ENCODE results near the gene KIAA0825.

KIAA0825 gene

DNA sequence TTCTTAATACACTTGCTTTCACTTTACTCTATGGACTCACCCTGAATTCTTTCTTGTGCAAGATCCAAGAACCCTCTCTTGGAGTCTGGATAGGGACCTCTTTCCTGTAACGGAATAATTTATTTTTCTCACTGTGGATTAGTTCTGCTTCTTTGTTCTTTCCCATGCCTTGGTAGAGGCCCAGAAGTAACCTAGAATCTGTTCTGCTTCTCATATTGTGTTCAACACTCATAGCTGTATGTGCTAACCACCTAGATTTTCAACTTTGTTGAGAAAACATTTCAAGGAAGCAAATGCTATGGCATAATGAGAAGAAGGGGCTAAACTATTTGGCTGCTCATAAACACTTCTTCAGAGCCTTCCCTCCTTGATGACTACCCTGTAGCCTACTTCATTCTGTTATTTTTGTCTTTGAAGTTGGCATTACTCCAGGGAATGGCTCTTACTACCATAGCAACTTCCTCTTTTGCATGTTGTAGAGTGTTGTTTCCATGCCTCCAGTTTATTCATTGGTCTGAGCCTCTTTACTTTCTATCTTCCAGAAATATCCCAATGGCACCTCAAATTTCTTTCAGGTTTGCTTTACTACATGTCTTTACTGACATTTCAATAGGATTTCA lies 74.3 kb downstream of the KIAA0825 start:
- Mint-ChIP-seq H3K27ac (no peak overlapping the region), H3K4me3 (no peak overlapping the region), H3K36me3 (peaks cover 30% of the 10 kb centered on the region), H3K9me3 (peaks cover 2% of the 10 kb centered on the region), H3K27me3 (no peaks in the 10 kb centered on the region), H3K4me1 (peaks cover 11% of the 10 kb centered on the region)
- no peak for ATAC-seq

DNA sequence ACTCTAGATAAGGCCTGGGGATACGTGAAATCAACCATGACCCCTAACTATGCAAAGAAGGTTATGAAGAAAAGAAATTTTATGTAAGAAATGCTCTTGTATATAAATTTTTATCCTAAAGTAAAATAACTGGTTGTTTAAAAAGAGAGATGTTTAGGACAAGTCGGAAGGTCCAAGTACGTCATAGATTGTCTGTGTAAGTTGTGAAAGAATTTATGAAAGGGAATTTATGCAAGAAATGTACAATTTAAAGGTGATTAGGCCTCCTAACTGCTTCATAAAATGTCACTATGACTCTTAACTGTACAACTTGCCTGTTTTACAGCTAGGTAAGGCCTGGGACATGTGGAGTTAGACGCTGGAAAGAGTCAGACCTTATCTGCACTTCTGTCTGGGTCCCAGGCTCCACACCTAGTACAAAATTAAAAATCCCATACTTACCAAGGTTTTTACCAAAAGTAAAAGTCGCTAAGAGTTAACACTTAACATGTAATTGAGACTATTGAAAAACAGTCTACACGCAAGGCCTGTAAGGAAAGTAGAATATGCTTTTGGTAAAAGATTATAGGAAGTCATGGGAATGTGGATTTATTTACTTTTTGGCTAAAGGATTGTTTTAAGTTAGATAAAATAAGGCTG lies 77.4 kb downstream of the KIAA0825 start:
- no peak for ATAC-seq
- Mint-ChIP-seq H3K9me3 (peaks cover 2% of the 10 kb centered on the region), H3K4me3 (no peak overlapping the region), H3K27me3 (no peaks in the 10 kb centered on the region), H3K4me1 (peaks cover 11% of the 10 kb centered on the region), H3K27ac (no peak overlapping the region), H3K36me3 (peaks cover 15% of the 10 kb centered on the region)

DNA sequence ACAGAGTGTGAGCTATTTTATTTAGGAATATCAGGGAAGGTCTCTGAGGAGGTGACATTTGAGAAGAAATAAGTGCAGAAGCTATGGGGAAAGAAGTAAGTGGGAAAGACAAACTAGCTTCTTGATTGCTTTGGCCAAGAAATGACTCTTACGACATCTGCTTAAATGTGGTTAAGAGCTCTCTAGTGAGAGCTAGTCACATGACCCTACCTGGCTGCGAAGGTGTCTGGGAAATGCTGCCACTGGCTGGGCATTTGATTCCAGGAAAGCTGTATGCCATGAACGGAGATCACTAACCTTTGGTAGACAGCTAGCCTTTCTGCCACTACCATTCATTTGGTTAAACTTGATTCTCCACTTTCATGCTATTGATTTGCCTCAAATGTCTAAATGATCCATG lies 80.1 kb downstream of the KIAA0825 start:
- no peaks in the 10 kb centered on the region for H3K4me1 Mint-ChIP-seq
- peaks cover 15% of the 10 kb centered on the region for H3K36me3 Mint-ChIP-seq
- no peak for ATAC-seq
- no peak overlapping the region for H3K4me3 Mint-ChIP-seq
- H3K27me3 Mint-ChIP-seq = no peaks in the 10 kb centered on the region
- H3K9me3 Mint-ChIP-seq = peaks cover 2% of the 10 kb centered on the region
- H3K27ac Mint-ChIP-seq = no peak overlapping the region

DNA sequence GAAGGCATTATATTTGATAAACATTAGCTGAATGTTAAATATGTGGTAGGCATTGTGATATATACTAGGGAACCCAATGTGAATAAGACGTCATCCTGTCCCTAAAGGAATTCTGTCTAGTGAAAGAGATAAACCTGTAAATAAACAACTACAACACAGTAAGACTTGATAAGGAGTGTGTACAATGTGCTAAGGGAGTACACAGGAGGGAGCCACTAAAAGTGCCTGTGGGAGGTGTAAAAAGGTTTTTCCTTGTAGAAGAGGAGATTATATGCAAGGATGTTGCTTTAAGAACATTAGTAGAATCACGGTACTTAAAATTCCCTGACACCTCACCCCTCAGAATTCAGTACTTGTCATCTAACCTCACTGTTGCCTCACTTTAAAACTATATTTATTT lies 91.7 kb downstream of the KIAA0825 start:
- H3K4me3 Mint-ChIP-seq = no peak overlapping the region
- no peak overlapping the region for H3K27ac Mint-ChIP-seq
- no peaks in the 10 kb centered on the region for H3K27me3 Mint-ChIP-seq
- ATAC-seq = no peak
- H3K4me1 Mint-ChIP-seq = no peaks in the 10 kb centered on the region
- H3K36me3 Mint-ChIP-seq = no peaks in the 10 kb centered on the region
- H3K9me3 Mint-ChIP-seq = no peaks in the 10 kb centered on the region

DNA sequence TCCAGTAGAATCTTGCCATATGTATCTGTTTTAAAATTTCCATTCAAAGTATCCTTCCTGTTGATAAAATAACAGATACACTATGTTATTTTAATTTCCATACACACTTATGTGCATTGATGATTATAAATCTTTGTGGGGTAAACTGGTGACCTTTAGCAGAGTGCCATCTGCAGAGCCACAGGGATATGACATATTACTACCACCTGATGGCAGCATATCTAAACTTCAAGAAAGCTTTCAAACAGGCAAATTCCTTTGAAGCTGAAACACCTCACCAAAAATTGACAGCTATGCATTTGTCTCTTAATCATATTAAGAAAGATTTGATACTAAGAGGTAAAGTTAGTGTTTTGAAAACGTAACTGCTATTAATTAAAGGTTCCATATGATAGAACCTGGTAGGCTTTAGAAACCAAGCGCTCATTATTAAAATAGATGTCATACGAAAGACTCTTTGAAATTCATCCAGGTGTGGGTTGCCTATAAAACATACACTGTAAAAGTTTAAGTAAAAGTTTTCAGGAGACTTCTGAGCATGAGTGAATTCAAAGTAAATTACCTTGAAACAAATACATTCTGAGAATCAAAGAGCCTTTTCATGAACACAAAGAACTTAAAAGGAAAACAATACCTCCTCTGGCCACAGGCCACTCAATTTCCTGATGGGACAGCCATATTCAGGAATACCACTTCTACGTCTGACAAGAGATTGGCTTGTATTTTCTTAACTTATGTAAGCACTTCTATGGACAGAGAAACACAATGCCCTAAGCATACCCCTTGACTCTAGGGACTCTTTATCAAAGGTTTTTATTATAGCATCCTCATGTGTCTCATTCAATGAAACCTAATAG lies 93.3 kb downstream of the KIAA0825 start:
- Mint-ChIP-seq H3K27ac (no peak overlapping the region), H3K4me1 (no peaks in the 10 kb centered on the region), H3K4me3 (no peak overlapping the region), H3K36me3 (no peaks in the 10 kb centered on the region), H3K27me3 (no peaks in the 10 kb centered on the region), H3K9me3 (no peaks in the 10 kb centered on the region)
- ATAC-seq = no peak

DNA sequence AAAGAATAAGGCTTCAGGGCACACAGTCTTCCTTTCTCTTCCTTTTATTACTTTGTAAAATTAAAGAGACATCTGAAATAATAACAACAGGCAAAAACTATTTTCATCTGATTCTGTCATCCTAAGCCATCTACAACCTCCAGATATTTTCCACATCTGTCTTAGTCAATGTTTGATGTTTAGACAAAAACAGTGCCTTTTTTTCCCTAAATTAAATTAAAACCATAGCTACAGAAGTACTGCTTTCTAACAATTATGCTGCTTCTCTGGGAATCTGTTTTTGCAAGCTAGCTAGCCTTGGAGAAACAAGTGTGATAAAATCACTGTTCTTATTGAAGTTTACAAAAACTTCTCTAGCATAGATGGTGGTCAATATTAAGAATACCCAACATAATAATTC lies 95.4 kb downstream of the KIAA0825 start:
- no peaks in the 10 kb centered on the region for H3K4me1 Mint-ChIP-seq
- H3K27ac Mint-ChIP-seq = no peak overlapping the region
- no peak for ATAC-seq
- no peak overlapping the region for H3K4me3 Mint-ChIP-seq
- no peaks in the 10 kb centered on the region for H3K27me3 Mint-ChIP-seq
- no peaks in the 10 kb centered on the region for H3K36me3 Mint-ChIP-seq
- H3K9me3 Mint-ChIP-seq = no peaks in the 10 kb centered on the region

DNA sequence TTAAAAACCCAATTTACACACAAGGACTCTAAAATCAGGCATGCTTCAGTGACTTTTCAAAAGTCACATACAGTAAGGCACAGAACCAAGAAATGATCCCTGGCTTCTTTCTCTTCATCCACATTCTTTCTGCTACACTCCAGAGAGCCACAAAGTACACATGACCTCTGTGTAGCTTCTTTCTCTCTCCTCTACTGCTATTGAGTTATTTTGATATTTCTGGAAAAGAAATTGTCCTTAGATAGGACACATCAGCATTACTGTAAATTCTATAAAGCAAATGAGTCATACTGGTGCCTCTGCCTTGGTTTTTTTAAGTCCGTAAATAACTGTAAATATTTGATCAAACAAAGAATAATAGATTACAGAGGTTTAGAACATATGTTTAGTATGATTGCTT lies 96.3 kb downstream of the KIAA0825 start:
- H3K36me3 Mint-ChIP-seq = no peaks in the 10 kb centered on the region
- H3K9me3 Mint-ChIP-seq = no peaks in the 10 kb centered on the region
- no peaks in the 10 kb centered on the region for H3K27me3 Mint-ChIP-seq
- no peak for ATAC-seq
- no peak overlapping the region for H3K27ac Mint-ChIP-seq
- H3K4me3 Mint-ChIP-seq = no peak overlapping the region
- H3K4me1 Mint-ChIP-seq = no peaks in the 10 kb centered on the region

DNA sequence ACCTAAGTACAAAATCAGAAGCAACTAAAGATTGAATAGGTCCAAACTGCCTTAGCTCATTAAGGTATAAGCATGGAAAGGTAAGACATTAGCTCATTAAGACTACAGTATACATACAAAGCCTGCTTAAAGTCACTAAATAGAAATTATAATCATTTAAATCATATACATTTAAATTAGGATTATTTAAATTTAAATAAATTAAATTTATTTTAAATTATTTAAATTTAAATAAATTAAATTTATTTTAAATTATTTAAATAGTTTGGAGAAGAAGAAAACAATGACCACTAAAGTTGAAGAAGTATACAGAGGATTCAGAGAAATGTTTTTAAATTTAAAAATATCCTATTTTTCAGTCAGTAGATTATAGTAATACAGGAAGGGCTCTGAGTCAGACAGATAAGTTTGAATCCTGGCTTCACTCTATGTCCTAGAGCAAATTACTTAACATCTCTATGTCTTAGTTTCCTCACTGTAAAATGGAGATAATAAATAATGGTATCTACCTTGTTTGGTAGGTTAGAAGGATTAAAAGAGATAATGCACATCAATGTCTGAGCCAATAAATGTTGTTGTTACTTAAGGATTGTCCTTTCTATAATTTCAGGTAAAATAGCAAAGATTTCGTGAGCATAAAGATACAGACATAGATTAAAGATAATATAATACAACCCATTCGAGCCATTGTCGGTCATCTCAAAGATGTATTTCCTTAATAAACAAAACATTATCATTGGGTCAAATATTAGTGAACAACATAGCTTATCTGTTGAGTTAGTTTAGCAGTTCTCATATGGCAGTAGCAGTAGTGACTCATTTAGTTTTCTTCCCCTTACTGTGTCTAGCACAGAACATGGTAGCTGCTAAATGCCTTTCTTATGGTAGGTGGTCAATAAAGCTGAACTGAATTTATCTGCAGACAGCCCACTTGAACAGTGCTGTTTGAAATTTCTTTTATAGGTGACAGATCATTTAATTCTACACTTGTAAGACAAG lies 100.6 kb downstream of the KIAA0825 start:
- Mint-ChIP-seq H3K4me1 (no peaks in the 10 kb centered on the region), H3K9me3 (no peaks in the 10 kb centered on the region), H3K4me3 (no peak overlapping the region), H3K36me3 (no peaks in the 10 kb centered on the region), H3K27ac (no peak overlapping the region), H3K27me3 (no peaks in the 10 kb centered on the region)
- ATAC-seq = no peak

DNA sequence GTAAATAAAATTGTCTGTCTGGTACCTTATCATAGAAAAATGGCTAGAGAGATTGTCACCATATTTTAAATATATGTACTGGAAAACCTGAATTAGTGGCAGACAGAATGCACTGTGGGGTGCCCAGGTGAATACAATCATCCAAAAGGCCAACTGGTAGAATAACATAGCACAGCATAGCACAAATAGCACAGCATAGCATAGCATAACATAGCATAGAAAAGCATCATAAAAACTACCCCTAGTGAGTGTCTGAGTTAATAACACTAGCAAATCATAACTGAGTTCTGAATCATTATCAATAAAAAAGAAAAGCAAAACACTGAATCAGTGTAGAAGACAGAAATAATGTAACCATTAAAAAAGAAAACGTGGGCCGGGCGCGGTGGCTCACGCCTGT lies 102.3 kb downstream of the KIAA0825 start:
- no peaks in the 10 kb centered on the region for H3K36me3 Mint-ChIP-seq
- H3K27ac Mint-ChIP-seq = no peak overlapping the region
- H3K27me3 Mint-ChIP-seq = no peaks in the 10 kb centered on the region
- no peaks in the 10 kb centered on the region for H3K9me3 Mint-ChIP-seq
- ATAC-seq = no peak
- H3K4me3 Mint-ChIP-seq = no peak overlapping the region
- no peaks in the 10 kb centered on the region for H3K4me1 Mint-ChIP-seq

DNA sequence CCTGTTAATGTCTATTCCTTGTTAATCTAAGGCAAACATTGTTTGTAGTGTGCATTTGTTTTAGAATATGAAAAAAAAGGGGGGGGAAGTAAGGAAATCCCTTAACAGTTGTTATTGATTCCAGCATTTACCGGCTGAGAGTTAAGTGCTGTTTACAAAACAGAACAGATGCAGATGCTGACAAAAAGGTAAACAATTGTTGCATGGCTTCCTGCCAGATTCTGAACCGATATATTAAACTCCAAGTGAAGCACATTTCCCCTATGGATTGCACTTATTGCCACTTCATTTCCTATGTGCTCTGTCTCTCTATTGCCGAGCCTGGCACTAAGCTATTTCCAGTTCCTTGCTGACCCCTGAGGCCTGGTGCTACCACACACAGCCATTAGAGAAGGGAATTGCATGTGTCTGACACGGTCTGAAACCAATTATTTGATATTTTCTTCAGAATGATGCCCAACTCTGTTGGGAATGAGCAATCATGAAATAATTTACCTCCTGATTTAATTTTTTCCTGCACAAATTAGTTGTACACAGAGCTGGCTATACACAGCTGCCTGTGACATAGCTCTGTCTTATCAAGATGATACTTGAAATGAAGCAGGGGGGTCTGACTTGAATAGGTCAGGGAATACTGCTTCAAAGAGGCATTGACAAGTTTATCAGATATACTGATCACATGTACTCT lies 109.8 kb downstream of the KIAA0825 start:
- Mint-ChIP-seq H3K9me3 (no peaks in the 10 kb centered on the region), H3K4me3 (no peak overlapping the region), H3K27ac (no peak overlapping the region), H3K36me3 (no peaks in the 10 kb centered on the region), H3K4me1 (no peaks in the 10 kb centered on the region), H3K27me3 (no peaks in the 10 kb centered on the region)
- no peak for ATAC-seq

DNA sequence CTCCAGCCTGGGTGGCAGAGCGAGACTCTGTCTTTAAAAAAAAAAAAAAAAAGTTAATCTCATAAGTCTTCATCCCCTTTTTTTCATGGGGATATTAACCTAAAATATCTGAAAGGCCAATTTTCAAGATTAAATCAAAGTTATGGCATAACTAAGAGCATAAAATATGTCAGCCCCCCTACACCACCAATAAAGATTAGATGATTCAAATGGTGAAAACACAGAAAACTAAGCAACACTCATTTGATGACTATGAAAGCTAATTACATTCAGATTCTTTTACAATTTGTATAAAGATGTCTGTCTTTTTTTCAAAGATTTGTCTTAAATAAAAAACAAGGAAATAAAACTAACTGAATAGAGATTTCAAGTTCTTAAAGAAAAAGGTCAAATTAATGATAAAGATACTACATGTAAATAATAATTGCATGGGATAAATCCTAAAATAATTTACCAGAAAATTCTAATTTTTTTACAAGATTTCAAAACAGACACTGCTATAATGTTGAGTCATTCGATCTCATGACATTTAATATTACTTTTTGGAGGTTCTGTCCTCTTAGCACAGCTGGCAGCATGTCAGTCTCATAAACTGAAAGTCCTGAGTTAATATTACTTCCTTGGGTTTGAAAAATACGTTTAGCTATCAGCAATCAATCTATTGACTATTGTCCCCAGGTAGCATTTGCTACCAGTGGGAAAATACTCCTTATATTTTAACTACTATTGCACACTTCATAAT lies 112.9 kb downstream of the KIAA0825 start:
- Mint-ChIP-seq H3K27ac (no peak overlapping the region), H3K9me3 (no peaks in the 10 kb centered on the region), H3K4me1 (no peaks in the 10 kb centered on the region), H3K4me3 (no peak overlapping the region), H3K36me3 (no peaks in the 10 kb centered on the region), H3K27me3 (no peaks in the 10 kb centered on the region)
- ATAC-seq = no peak

DNA sequence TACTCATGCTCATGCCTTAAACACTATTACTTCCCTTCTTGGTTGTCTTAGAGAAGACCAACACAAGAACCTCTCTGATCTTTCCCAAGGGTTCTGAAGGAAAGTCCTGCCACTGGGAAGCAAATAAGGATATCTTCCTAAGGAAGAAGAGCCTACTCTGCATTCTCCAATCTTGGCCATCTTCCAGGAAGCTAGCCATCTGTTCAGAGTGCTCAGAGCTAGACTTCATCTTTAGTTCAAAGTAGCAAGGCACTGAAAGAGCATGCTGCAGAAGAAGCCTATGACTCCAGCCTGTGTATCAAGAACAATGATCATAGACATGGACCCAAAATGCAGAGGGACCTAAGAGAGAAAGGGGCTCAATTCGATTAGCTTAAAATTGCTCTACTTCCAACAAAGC lies 114.7 kb downstream of the KIAA0825 start:
- ATAC-seq = no peak
- H3K9me3 Mint-ChIP-seq = no peaks in the 10 kb centered on the region
- no peak overlapping the region for H3K27ac Mint-ChIP-seq
- H3K36me3 Mint-ChIP-seq = no peaks in the 10 kb centered on the region
- H3K27me3 Mint-ChIP-seq = no peaks in the 10 kb centered on the region
- H3K4me3 Mint-ChIP-seq = no peak overlapping the region
- H3K4me1 Mint-ChIP-seq = no peaks in the 10 kb centered on the region

DNA sequence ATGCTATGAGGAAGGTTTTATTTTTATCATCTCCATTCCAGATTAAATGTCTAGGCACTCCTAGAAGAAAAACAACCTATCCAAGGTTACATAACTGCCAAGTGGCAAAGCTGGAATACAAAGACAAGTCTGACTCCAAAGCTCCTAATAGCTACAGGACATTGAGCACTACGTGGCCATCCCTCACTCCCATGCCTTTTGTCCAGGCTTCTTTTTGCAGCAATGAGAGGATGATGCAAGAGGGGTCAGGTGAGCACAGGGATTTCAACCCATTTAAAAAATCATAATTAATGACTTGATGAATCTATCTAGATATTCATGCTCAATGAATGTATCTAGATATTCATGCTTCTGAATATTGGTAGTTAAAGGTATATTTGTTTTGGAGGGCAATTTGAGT lies 117.0 kb downstream of the KIAA0825 start:
- H3K27ac Mint-ChIP-seq = no peak overlapping the region
- no peaks in the 10 kb centered on the region for H3K36me3 Mint-ChIP-seq
- no peaks in the 10 kb centered on the region for H3K4me1 Mint-ChIP-seq
- no peaks in the 10 kb centered on the region for H3K9me3 Mint-ChIP-seq
- H3K27me3 Mint-ChIP-seq = no peaks in the 10 kb centered on the region
- no peak for ATAC-seq
- no peak overlapping the region for H3K4me3 Mint-ChIP-seq

DNA sequence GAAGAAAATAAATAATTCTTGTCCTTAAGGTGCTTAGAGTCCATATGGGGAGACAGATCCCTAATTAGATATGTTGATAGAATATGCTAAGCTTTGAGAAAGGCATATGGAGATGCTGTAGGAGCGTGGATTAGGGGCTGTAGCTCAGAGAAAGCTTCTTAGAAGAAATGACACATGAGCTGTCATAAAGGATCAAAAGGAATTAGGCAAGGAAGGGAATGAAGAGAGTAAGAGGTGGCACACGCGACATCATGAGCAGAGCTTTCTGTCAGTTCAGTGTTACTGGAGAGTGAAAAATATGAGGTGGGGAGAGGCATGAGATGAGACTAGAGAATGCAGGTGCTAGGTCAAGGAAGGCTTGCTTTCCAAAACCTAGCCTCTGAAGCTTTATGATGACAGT lies 118.6 kb downstream of the KIAA0825 start:
- H3K9me3 Mint-ChIP-seq = no peaks in the 10 kb centered on the region
- H3K4me1 Mint-ChIP-seq = no peaks in the 10 kb centered on the region
- no peak overlapping the region for H3K27ac Mint-ChIP-seq
- no peak overlapping the region for H3K4me3 Mint-ChIP-seq
- no peaks in the 10 kb centered on the region for H3K36me3 Mint-ChIP-seq
- no peaks in the 10 kb centered on the region for H3K27me3 Mint-ChIP-seq
- no peak for ATAC-seq
